Retinal pigment epithelial cell (primary cell): ENCODE data around the gene FASLG.

Experiments used
- DNase-seq: peaks from one replicate; pipeline ENCODE4 v3.0.0-alpha.2; 2010; ENCODE audit warnings: low read depth
- H3K4me3 ChIP-seq: 2 replicates; pipeline ENCODE4 v1.5.1; 2011; ENCODE audit warnings: mild to moderate bottlenecking, low read length, control low read depth, moderate library complexity
- TF ChIP-seq, protein P1 (sequence below): conservative IDR thresholded peaks from 2 replicates; pipeline ENCODE4 v1.5.1; 2011; ENCODE audit warnings: low read depth, low read length, control low read depth, inconsistent platforms

Gene FASLG

DNA sequence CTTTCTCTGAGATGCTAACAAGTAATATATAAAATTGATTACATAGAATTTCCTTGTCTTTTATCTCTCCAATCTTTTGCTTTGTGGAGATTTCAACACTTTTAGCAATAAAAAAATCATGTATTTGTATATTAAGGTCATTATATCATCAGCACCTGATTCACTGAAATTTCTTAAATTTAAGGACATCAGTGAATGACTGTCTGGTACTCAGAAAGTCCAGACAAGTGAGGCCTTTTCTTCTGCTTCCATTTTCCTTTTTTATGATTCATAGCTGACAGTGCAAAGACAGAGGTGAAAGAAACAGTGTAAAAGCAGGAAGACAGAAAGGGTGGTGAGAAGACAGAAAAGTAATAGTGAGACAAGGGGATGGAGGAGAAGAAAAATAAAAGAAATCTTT lies 54.6 kb downstream of the FASLG start:
- no peak overlapping the region for H3K4me3 ChIP-seq
- DNase-seq, result no peak
- TF ChIP-seq, protein P1, sequence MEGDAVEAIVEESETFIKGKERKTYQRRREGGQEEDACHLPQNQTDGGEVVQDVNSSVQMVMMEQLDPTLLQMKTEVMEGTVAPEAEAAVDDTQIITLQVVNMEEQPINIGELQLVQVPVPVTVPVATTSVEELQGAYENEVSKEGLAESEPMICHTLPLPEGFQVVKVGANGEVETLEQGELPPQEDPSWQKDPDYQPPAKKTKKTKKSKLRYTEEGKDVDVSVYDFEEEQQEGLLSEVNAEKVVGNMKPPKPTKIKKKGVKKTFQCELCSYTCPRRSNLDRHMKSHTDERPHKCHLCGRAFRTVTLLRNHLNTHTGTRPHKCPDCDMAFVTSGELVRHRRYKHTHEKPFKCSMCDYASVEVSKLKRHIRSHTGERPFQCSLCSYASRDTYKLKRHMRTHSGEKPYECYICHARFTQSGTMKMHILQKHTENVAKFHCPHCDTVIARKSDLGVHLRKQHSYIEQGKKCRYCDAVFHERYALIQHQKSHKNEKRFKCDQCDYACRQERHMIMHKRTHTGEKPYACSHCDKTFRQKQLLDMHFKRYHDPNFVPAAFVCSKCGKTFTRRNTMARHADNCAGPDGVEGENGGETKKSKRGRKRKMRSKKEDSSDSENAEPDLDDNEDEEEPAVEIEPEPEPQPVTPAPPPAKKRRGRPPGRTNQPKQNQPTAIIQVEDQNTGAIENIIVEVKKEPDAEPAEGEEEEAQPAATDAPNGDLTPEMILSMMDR, result no peak
